Liver (tissue), 3 donors: ENCODE data around the gene SERPINA4.

Source experiments
- FOXA1 ChIP-seq: IDR thresholded peaks from 2 replicates; pipeline ENCODE4 v1.6.1; 2016; ENCODE audit warnings: antibody characterized with exemption
- HNF4G ChIP-seq: IDR thresholded peaks from 2 replicates; pipeline ENCODE4 v1.6.1; 2016; ENCODE audit warnings: antibody characterized with exemption
- RAD21 ChIP-seq, 2 donors: IDR thresholded peaks; 2 replicates each; pipeline ENCODE4 v1.6.1; 2016; ENCODE audit warnings: antibody characterized with exemption in 2 of 2, mild to moderate bottlenecking in 2 of 2
- SP1 ChIP-seq: IDR thresholded peaks from 2 replicates; pipeline ENCODE4 v1.6.1; 2018; ENCODE audit warnings: antibody characterized with exemption, mild to moderate bottlenecking
- YY1 ChIP-seq: IDR thresholded peaks from 2 replicates; pipeline ENCODE4 v1.6.1; 2016; ENCODE audit warnings: antibody characterized with exemption, mild to moderate bottlenecking
- TF ChIP-seq, protein P1 (sequence below): fragments of 150-350 bp; IDR thresholded peaks from 2 replicates; pipeline ENCODE4 v1.5.1; 2017; ENCODE audit warnings: improper control_type of control experiment, low read depth, low read length; ENCODE audit not compliant: missing input control
- TF ChIP-seq, protein P2 (sequence below): IDR thresholded peaks from 2 replicates; pipeline ENCODE4 v1.6.1; 2016; ENCODE audit warnings: antibody characterized with exemption, mild to moderate bottlenecking
- TF ChIP-seq, protein P3 (sequence below): IDR thresholded peaks from 2 replicates; pipeline ENCODE4 v1.6.1; 2016; ENCODE audit warnings: antibody characterized with exemption
- donor health status: healthy.
- donor health status: healthy.

DNA sequence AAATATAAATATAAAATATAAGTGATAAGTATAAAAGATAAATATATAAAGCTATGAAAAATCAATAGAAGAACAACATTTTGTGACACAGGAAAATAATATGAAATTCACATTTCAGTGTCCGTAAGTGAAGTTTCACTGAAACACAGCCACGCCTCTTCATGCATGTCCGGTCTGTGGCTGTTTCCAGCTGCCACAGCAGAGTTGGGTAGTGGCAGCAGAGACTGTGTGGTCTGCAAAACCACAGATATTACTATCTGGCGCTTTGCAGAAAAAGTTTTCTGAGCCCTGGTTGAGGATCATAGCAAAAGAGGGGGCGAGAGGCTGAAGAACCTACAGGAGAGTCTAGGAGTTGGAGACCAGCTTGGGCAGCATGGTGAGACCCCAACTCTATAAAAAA lies 780 bp downstream of the SERPINA4 start:
- TF ChIP-seq, protein P1, sequence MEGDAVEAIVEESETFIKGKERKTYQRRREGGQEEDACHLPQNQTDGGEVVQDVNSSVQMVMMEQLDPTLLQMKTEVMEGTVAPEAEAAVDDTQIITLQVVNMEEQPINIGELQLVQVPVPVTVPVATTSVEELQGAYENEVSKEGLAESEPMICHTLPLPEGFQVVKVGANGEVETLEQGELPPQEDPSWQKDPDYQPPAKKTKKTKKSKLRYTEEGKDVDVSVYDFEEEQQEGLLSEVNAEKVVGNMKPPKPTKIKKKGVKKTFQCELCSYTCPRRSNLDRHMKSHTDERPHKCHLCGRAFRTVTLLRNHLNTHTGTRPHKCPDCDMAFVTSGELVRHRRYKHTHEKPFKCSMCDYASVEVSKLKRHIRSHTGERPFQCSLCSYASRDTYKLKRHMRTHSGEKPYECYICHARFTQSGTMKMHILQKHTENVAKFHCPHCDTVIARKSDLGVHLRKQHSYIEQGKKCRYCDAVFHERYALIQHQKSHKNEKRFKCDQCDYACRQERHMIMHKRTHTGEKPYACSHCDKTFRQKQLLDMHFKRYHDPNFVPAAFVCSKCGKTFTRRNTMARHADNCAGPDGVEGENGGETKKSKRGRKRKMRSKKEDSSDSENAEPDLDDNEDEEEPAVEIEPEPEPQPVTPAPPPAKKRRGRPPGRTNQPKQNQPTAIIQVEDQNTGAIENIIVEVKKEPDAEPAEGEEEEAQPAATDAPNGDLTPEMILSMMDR = no peak
- TF ChIP-seq HNF4G (no peak), SP1 (no peak), RAD21 (IDR thresholded peaks at IDR 0.05) (no peak), YY1 (no peak), FOXA1 (no peak)
- TF ChIP-seq, protein P2, sequence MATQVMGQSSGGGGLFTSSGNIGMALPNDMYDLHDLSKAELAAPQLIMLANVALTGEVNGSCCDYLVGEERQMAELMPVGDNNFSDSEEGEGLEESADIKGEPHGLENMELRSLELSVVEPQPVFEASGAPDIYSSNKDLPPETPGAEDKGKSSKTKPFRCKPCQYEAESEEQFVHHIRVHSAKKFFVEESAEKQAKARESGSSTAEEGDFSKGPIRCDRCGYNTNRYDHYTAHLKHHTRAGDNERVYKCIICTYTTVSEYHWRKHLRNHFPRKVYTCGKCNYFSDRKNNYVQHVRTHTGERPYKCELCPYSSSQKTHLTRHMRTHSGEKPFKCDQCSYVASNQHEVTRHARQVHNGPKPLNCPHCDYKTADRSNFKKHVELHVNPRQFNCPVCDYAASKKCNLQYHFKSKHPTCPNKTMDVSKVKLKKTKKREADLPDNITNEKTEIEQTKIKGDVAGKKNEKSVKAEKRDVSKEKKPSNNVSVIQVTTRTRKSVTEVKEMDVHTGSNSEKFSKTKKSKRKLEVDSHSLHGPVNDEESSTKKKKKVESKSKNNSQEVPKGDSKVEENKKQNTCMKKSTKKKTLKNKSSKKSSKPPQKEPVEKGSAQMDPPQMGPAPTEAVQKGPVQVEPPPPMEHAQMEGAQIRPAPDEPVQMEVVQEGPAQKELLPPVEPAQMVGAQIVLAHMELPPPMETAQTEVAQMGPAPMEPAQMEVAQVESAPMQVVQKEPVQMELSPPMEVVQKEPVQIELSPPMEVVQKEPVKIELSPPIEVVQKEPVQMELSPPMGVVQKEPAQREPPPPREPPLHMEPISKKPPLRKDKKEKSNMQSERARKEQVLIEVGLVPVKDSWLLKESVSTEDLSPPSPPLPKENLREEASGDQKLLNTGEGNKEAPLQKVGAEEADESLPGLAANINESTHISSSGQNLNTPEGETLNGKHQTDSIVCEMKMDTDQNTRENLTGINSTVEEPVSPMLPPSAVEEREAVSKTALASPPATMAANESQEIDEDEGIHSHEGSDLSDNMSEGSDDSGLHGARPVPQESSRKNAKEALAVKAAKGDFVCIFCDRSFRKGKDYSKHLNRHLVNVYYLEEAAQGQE = no peak
- TF ChIP-seq, protein P3, sequence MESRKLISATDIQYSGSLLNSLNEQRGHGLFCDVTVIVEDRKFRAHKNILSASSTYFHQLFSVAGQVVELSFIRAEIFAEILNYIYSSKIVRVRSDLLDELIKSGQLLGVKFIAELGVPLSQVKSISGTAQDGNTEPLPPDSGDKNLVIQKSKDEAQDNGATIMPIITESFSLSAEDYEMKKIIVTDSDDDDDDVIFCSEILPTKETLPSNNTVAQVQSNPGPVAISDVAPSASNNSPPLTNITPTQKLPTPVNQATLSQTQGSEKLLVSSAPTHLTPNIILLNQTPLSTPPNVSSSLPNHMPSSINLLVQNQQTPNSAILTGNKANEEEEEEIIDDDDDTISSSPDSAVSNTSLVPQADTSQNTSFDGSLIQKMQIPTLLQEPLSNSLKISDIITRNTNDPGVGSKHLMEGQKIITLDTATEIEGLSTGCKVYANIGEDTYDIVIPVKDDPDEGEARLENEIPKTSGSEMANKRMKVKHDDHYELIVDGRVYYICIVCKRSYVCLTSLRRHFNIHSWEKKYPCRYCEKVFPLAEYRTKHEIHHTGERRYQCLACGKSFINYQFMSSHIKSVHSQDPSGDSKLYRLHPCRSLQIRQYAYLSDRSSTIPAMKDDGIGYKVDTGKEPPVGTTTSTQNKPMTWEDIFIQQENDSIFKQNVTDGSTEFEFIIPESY = no peak
